A549 (cell line): ENCODE measurements around the gene PRR19.

Experiments used
- BHLHE40 ChIP-seq: IDR thresholded peaks from 2 replicates; pipeline ENCODE4 v1.6.1; 2012; ENCODE audit warnings: low read depth, low read length, inconsistent platforms
- CHD2 ChIP-seq: fragments of 150-350 bp; IDR thresholded peaks from 2 replicates; pipeline ENCODE4 v1.6.1; 2014; ENCODE audit warnings: low read length; ENCODE audit not compliant: partially characterized antibody
- CTCF ChIP-seq: fragments of >200 bp; sonication (Bioruptor Twin); formaldehyde crosslinking; IDR thresholded peaks from 3 replicates; pipeline ENCODE4 v1.5.1; 2016
- ESRRA ChIP-seq: fragments of 150-350 bp; IDR thresholded peaks from 2 replicates; pipeline ENCODE4 v1.6.1; 2014; ENCODE audit warnings: mild to moderate bottlenecking, low read length, borderline replicate concordance
- JUN ChIP-seq, 2 experiments: fragments of >200 bp; sonication (Bioruptor Twin); formaldehyde crosslinking; IDR thresholded peaks; 2 replicates in 1 of 2; 3 replicates in 1 of 2; pipeline ENCODE4 v1.6.1; 2016 to 2017
- MAX ChIP-seq: IDR thresholded peaks from 2 replicates; pipeline ENCODE4 v1.6.1; 2012
- POLR2A ChIP-seq: IDR thresholded peaks from 2 replicates; pipeline ENCODE4 v1.6.1; 2012; ENCODE audit warnings: mild to moderate bottlenecking, low read length
- RFX5 ChIP-seq: fragments of 450-650 bp; IDR thresholded peaks from 2 replicates; pipeline ENCODE4 v1.7.1; 2014; ENCODE audit warnings: antibody characterized with exemption, mild to moderate bottlenecking, moderate library complexity
- SREBF2 ChIP-seq: fragments of 450-650 bp; IDR thresholded peaks from 2 replicates; pipeline ENCODE4 v1.6.1; 2014; ENCODE audit warnings: mild to moderate bottlenecking, moderate library complexity
- ZFP36 ChIP-seq: fragments of 450-650 bp; IDR thresholded peaks from 2 replicates; pipeline ENCODE4 v1.6.1; 2014; ENCODE audit warnings: borderline replicate concordance; ENCODE audit not compliant: partially characterized antibody

- TF ChIP-seq CTCF = no peak; the same call in 2 of the 3 replicates
- TF ChIP-seq RFX5 = no peak
- TF ChIP-seq SREBF2 = no peak
- TF ChIP-seq POLR2A = no peak
- TF ChIP-seq BHLHE40 = no peak
- TF ChIP-seq JUN (IDR thresholded peaks at IDR 0.05) = no peak
- TF ChIP-seq MAX = no peak
- TF ChIP-seq ESRRA = no peak
- TF ChIP-seq ZFP36 = no peak
- TF ChIP-seq CHD2 = no peak
These were observed 8.4 kb upstream of the PRR19 start for GRCh38 chr19:42293540-42293939.
